ENCODE measurements around the gene ABCC8.

DNA sequence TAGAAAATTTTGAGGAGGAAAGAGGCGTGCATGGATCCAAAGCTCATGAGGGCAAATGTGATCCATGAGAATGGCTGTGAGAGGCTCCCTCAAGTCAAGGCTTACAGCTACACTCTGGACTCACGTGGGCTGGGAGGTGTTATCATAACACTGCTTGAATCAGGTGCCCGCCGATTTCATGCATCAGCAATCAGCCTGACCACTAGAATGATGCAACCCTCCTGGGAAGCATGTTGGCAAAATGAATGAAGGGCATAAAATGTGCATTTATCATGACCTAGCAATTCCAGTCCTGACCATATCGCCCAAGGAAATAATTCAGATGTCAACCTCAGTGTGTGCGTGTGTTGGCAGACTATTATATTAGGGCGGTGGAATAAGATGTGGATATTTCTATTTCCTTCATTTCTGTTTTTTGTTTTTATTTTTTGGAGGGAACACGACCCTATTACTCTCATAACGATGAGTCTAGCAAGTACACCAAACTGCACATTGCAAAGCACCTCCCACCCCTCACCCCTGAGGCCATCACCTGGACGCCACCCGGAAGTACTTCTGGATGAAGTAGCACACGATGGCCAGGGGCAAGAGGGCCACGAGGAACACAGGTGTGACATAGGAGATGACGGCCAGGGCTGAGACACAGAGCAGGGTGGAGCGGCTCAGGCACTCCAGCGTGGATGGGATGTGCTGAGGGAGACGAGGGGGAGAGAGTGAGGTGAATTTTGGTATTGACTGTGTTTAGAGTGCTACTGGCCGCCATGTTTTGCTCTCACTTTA is 72.5 kb downstream of the ABCC8 start:
- TF ChIP-seq, protein P1, sequence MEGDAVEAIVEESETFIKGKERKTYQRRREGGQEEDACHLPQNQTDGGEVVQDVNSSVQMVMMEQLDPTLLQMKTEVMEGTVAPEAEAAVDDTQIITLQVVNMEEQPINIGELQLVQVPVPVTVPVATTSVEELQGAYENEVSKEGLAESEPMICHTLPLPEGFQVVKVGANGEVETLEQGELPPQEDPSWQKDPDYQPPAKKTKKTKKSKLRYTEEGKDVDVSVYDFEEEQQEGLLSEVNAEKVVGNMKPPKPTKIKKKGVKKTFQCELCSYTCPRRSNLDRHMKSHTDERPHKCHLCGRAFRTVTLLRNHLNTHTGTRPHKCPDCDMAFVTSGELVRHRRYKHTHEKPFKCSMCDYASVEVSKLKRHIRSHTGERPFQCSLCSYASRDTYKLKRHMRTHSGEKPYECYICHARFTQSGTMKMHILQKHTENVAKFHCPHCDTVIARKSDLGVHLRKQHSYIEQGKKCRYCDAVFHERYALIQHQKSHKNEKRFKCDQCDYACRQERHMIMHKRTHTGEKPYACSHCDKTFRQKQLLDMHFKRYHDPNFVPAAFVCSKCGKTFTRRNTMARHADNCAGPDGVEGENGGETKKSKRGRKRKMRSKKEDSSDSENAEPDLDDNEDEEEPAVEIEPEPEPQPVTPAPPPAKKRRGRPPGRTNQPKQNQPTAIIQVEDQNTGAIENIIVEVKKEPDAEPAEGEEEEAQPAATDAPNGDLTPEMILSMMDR (IDR thresholded peaks at IDR 0.05): no peak
- TF ChIP-seq FOSL2 (IDR thresholded peaks at IDR 0.05; ENCODE audit: borderline replicate concordance, low read depth): no peak
- no peak for TF ChIP-seq JUND (IDR thresholded peaks at IDR 0.05)

All from SK-N-SH (cell line).